GM23338 (cell line): ENCODE measurements around the gene FBF1. TPM values are rescaled to one million over a fixed set of nuclear protein-coding genes. Genes with fewer than 3 reads are reported as not detected.
A peak's percentile ranks its signal among the peaks of the same experiment; 100 is the strongest.
"Not testable (repeated sequence)": the region's sequence is repeated elsewhere in the genome, so short reads cannot be mapped to it uniquely, and the experiment has no call there.

Source experiments
- ATAC-seq: fragments of 200-7000 bp; cut with Tn5 transposase; 3 replicates; pipeline ENCODE4 v1.9.1; 2020
- DNase-seq: peaks from one replicate; pipeline ENCODE4 v3.0.0-alpha.2; 2015; ENCODE audit warnings: low spot score
- H2AFZ ChIP-seq: fragments of 200-600 bp; sonication (generic); 2 replicates; pipeline ENCODE4 v1.8.0; 2016; ENCODE audit warnings: antibody characterized with exemption, mild to moderate bottlenecking, moderate library complexity
- H3F3A ChIP-seq: fragments of 200-600 bp; sonication (generic); replicated peaks from 2 replicates; pipeline ENCODE4 v1.8.0; 2017; ENCODE audit warnings: antibody characterized with exemption, mixed run types, low read depth
- H3K27ac ChIP-seq: fragments of 200-600 bp; sonication (generic); 2 replicates; pipeline ENCODE4 v1.6.1; 2016; ENCODE audit warnings: low read depth
- H3K27me3 ChIP-seq: fragments of 200-600 bp; sonication (generic); 2 replicates; pipeline ENCODE4 v1.8.0; 2016; ENCODE audit warnings: mild to moderate bottlenecking, mixed run types, moderate library complexity; ENCODE audit not compliant: insufficient read depth
- H3K36me3 ChIP-seq: fragments of 200-600 bp; sonication (generic); 2 replicates; pipeline ENCODE4 v1.8.0; 2016; ENCODE audit warnings: mild to moderate bottlenecking; ENCODE audit not compliant: insufficient read depth
- H3K4me1 ChIP-seq: fragments of 200-600 bp; sonication (generic); 2 replicates; pipeline ENCODE4 v1.8.0; 2016; ENCODE audit warnings: mild to moderate bottlenecking, moderate library complexity; ENCODE audit not compliant: insufficient read depth
- H3K4me2 ChIP-seq: fragments of 200-600 bp; sonication (generic); 2 replicates; pipeline ENCODE4 v1.7.1; 2017; ENCODE audit warnings: mixed run types
- H3K4me3 ChIP-seq: fragments of 200-600 bp; sonication (generic); 2 replicates; pipeline ENCODE4 v1.6.1; 2016; ENCODE audit warnings: mixed run types
- H3K79me2 ChIP-seq: fragments of 200-600 bp; sonication (generic); replicated peaks from 2 replicates; pipeline ENCODE4 v1.8.0; 2017; ENCODE audit warnings: mild to moderate bottlenecking; ENCODE audit not compliant: insufficient read depth
- H3K9me2 ChIP-seq: fragments of 200-600 bp; sonication (generic); 2 replicates; pipeline ENCODE4 v1.8.0; 2017; ENCODE audit not compliant: insufficient read depth
- H4K20me1 ChIP-seq: fragments of 200-600 bp; sonication (generic); replicated peaks from 2 replicates; pipeline ENCODE4 v1.8.0; 2017; ENCODE audit warnings: mild to moderate bottlenecking; ENCODE audit not compliant: insufficient read depth
- H3K27ac Mint-ChIP-seq: 2 replicates; pipeline ENCODE4 v1.8.0; 2020; ENCODE audit warnings: inconsistent platforms, mild to moderate bottlenecking, moderate library complexity, mixed read lengths
- H3K27me3 Mint-ChIP-seq: 3 replicates; pipeline ENCODE4 v1.8.0; 2022; ENCODE audit warnings: low read depth, mild to moderate bottlenecking, moderate library complexity, mixed read lengths, inconsistent platforms; ENCODE audit not compliant: insufficient read depth, poor library complexity
- H3K36me3 Mint-ChIP-seq: 3 replicates; pipeline ENCODE4 v1.8.0; 2021; ENCODE audit warnings: low read depth, mild to moderate bottlenecking, inconsistent platforms, moderate library complexity, mixed read lengths
- H3K4me1 Mint-ChIP-seq: 3 replicates; pipeline ENCODE4 v1.8.0; 2020; ENCODE audit warnings: mild to moderate bottlenecking, inconsistent platforms, mixed read lengths
- H3K4me3 Mint-ChIP-seq: 3 replicates; pipeline ENCODE4 v1.8.0; 2021; ENCODE audit warnings: moderate library complexity, mild to moderate bottlenecking, inconsistent platforms, mixed read lengths
- H3K9me3 Mint-ChIP-seq: 3 replicates; pipeline ENCODE4 v1.8.0; 2020; ENCODE audit warnings: moderate library complexity, mild to moderate bottlenecking, inconsistent platforms, mixed read lengths
- EZH2 ChIP-seq: fragments of 200-600 bp; sonication (generic); IDR thresholded peaks from one replicate; pipeline ENCODE4 v1.8.0; 2017; ENCODE audit warnings: antibody characterized with exemption, mild to moderate bottlenecking, low read depth; ENCODE audit not compliant: unreplicated experiment
- EZH2phosphoT487 ChIP-seq: fragments of 200-600 bp; sonication (generic); IDR thresholded peaks from one replicate; pipeline ENCODE4 v1.8.1; 2018; ENCODE audit warnings: antibody characterized with exemption; ENCODE audit not compliant: unreplicated experiment
- NANOG ChIP-seq: IDR thresholded peaks from 2 replicates; pipeline ENCODE4 v1.6.1; 2016; ENCODE audit warnings: antibody characterized with exemption, borderline replicate concordance
- POLR2AphosphoS5 ChIP-seq: IDR thresholded peaks from 2 replicates; pipeline ENCODE4 v1.6.1; 2016; ENCODE audit warnings: antibody characterized with exemption, low read depth
- STAT1 ChIP-seq: IDR thresholded peaks from one replicate; pipeline ENCODE4 v1.6.1; 2016; ENCODE audit warnings: antibody characterized with exemption; ENCODE audit not compliant: unreplicated experiment
- ZNF331 ChIP-seq: fragments of 250-450 bp; sonication (Bioruptor Pico); IDR thresholded peaks from 2 replicates; pipeline ENCODE4 v1.5.0; 2020; ENCODE audit warnings: low read depth, mild to moderate bottlenecking, moderate library complexity
- polyA plus RNA-seq: library from polyadenylated mRNA; unstranded; fragments of >200 nt; fragmentation: Nextera tagmentation; extraction: Ambion mirVana; gene quantifications from 2 replicates; pipeline ENCODE4 v1.2.1, GENCODE V29; 2016
- total RNA-seq: library from RNA; depleted of rRNA; stranded (reverse); fragments of >200 nt; shearing (Covaris generic); gene quantifications from 2 replicates; pipeline ENCODE4 v1.2.3, GENCODE V29; 2014
- TF ChIP-seq, protein P1 (sequence below), 2 experiments: fragments of 200-600 bp in 1 of 2; sonication (generic) in 1 of 2; conservative IDR thresholded peaks; 2 replicates each; pipeline versions ENCODE4 v1.5.1 to v1.6.1; 2016 to 2017; ENCODE audit warnings: antibody characterized with exemption in 2 of 2, low read depth in 2 of 2, mild to moderate bottlenecking in 2 of 2, moderate library complexity in 1 of 2
- TF ChIP-seq, protein P2 (sequence below): IDR thresholded peaks from one replicate; pipeline ENCODE4 v1.6.1; 2018; ENCODE audit warnings: antibody characterized with exemption; ENCODE audit not compliant: unreplicated experiment

FBF1 gene
- total and polyA plus RNA-seq, 2 experiments from 2014 or later, result 8.8 to 11.8 TPM

DNA sequence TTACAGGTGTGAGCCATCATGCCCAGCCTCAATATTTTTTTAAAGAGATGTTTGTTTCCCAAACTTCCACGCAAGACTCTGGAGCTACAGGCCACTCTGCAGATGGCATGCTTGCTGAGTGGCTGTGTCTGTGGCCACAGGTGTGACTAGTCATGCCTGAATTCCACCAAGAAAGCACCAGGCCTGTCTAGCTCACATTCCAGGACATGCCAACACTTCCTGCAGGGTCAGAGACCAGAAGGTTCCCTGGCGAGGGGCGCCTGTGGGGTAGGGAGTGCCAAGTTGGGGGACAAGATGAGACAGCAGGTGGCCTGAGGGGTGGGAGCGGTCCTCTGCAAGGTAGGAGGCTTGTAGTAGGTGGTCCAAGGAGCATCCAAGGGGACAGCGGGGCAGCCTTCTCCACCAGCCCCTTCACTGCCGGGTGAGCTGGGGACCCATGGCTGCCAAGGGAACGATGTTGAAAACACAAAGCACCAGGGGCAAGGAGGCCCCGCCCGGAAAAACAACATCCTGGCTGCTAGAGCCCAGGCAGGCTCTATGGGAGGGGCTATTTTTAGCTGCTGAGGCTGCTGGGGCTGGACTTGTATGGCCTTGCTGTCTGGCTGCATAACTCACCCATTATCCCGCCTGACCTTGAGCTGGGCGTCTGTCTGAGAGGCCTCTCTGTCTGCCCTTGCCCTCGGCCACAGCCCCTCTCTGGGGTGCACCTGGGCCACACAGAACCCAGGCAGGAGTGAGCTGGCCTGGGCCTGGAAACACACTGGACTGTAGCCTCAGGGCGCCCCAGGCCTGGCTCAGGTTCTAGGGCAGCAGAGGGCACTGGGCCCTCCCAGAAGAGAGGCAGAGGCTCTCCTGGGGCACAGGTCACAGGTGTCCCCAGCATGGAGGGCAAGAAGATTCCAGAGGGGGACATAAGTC, 68.1 kb downstream of the FBF1 start:
- Histone ChIP-seq H3K9me2 (no peaks in the 10 kb centered on the region), H4K20me1 (no peaks in the 10 kb centered on the region), H3K4me2 (0 out of 2 replicates have a peak overlapping the region, but pooled peaks have one; percentile 26), H3K4me1 (peaks cover 16% of the 10 kb centered on the region; the same call in 1 of the 2 replicates), H2AFZ (peak overlapping the region; percentile 87), H3K4me3 (no peak overlapping the region), H3K79me2 (no peaks in the 10 kb centered on the region), H3F3A (peaks cover 16% of the 10 kb centered on the region), H3K27ac (peak overlapping the region; percentile 63), H3K27me3 (peaks cover 17% of the 10 kb centered on the region), H3K36me3 (no peaks in the 10 kb centered on the region)
- no peak for TF ChIP-seq NANOG
- TF ChIP-seq, protein P1, sequence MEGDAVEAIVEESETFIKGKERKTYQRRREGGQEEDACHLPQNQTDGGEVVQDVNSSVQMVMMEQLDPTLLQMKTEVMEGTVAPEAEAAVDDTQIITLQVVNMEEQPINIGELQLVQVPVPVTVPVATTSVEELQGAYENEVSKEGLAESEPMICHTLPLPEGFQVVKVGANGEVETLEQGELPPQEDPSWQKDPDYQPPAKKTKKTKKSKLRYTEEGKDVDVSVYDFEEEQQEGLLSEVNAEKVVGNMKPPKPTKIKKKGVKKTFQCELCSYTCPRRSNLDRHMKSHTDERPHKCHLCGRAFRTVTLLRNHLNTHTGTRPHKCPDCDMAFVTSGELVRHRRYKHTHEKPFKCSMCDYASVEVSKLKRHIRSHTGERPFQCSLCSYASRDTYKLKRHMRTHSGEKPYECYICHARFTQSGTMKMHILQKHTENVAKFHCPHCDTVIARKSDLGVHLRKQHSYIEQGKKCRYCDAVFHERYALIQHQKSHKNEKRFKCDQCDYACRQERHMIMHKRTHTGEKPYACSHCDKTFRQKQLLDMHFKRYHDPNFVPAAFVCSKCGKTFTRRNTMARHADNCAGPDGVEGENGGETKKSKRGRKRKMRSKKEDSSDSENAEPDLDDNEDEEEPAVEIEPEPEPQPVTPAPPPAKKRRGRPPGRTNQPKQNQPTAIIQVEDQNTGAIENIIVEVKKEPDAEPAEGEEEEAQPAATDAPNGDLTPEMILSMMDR (conservative IDR thresholded peaks at IDR 0.05; ENCODE audit: low read depth in 2 of 2), result no peak
- Mint-ChIP-seq H3K36me3 (no peaks in the 10 kb centered on the region), H3K4me1 (peaks cover 26% of the 10 kb centered on the region), H3K27me3 (peaks cover 28% of the 10 kb centered on the region), H3K9me3 (no peaks in the 10 kb centered on the region), H3K27ac (no peak overlapping the region), H3K4me3 (no peak overlapping the region)
- DNase-seq, result peak; percentile 68
- ATAC-seq, result no peak

DNA sequence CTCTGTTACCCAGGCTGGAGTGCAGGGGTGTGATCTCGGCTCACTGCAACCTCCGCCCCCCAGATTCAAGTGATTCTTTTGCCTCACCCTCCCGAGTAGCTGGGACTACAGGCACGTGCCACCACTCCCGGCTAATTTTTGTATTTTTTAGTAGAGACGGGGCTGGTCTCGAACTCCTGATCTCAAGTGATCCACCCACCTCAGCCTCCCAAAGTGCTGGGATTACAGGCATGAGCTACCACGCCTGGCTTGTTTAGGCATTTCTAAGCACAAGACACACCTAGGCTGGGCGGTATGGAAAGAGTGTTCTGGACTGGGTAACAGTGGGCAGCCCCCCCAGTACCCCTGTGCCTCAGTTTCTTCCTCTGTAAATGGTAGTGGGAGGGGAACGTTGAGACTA, 70.6 kb downstream of the FBF1 start:
- H3K36me3 ChIP-seq, H3K9me3 Mint-ChIP-seq, H3K27me3 ChIP-seq, DNase-seq, H3K4me3 Mint-ChIP-seq, H3K4me1 ChIP-seq, H3K4me2 ChIP-seq, H3K27ac ChIP-seq, H3F3A ChIP-seq, H4K20me1 ChIP-seq, ATAC-seq, H3K36me3 Mint-ChIP-seq, H3K9me2 ChIP-seq, H3K4me3 ChIP-seq, H2AFZ ChIP-seq, H3K79me2 ChIP-seq: not testable (repeated sequence)
- H3K4me1 Mint-ChIP-seq, result peaks cover 13% of the 10 kb centered on the region
- 0 out of 2 replicates have a peak overlapping the region, but pooled peaks have one; percentile 10 for H3K27ac Mint-ChIP-seq
- peaks cover 16% of the 10 kb centered on the region for H3K27me3 Mint-ChIP-seq

DNA sequence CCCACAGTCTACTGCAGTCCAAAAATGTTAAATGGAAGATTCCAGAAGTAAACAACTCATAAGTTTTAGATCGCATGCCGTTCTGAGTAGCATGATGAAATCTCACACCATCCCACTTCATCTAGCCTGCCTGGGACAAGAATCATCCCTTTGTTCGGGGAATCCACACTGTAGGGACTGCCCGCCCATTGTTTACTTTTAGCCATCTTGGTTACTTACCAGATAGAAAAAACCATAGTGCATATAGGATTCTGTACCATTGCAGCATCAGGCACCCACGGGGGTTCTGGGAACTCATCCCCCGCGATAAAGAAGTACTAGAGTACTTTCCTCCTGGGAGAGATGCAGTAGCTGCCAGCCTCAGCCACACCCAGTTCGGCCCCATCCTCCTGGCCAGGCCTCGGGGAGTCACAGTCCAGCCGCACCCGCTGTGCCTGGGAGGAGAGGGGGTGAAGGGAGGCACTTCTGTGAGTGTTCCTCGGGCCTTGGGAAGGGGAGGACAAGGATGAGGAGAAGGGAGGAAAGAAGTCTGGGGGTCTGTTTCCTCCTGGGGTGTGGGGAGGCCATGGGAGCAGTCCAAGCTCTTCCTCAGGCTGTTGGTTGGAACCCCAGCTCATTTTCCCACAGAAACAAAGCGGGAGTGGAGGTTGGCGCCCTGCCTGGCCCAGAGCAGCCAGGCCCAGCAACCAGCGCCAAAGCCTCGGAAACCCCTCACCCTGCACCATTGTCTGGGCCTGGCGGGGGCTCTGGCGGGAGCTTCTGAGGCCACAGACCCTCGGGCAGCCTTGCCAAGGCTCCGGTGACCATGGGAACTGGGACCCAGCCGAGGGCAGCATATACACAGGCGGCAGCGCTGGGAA, 71.3 kb downstream of the FBF1 start:
- no peak overlapping the region for H3K4me3 Mint-ChIP-seq
- no peaks in the 10 kb centered on the region for H3K79me2 ChIP-seq
- H3K27me3 Mint-ChIP-seq, result peaks cover 16% of the 10 kb centered on the region
- H3K27ac ChIP-seq, result no peak overlapping the region
- H3K4me3 ChIP-seq, result no peak overlapping the region
- DNase-seq, result peak; percentile 17
- no peaks in the 10 kb centered on the region for H3K36me3 Mint-ChIP-seq
- 0 out of 2 replicates have a peak overlapping the region, but pooled peaks have one; percentile 26 for H3K4me2 ChIP-seq
- no peaks in the 10 kb centered on the region for H3K27me3 ChIP-seq
- H3K9me3 Mint-ChIP-seq, result no peaks in the 10 kb centered on the region
- peaks cover 9% of the 10 kb centered on the region; the same call in 1 of the 2 replicates for H3K4me1 ChIP-seq
- no peaks in the 10 kb centered on the region for H4K20me1 ChIP-seq
- H3K9me2 ChIP-seq, result no peaks in the 10 kb centered on the region
- H3K4me1 Mint-ChIP-seq, result peaks cover 17% of the 10 kb centered on the region
- no peak; the same call in 1 of the 3 replicates for ATAC-seq
- peak overlapping the region; percentile 95 for H2AFZ ChIP-seq
- H3K36me3 ChIP-seq, result no peaks in the 10 kb centered on the region
- peak overlapping the region; percentile 69 for H3K27ac Mint-ChIP-seq
- 0 out of 2 replicates have a peak, but pooled peaks cover 4% of the 10 kb centered on the region for H3F3A ChIP-seq
- TF ChIP-seq NANOG, result no peak
- TF ChIP-seq STAT1, result no peak
- no peak for TF ChIP-seq ZNF331 (CRISPR knock-in tag)
- TF ChIP-seq, protein P2, sequence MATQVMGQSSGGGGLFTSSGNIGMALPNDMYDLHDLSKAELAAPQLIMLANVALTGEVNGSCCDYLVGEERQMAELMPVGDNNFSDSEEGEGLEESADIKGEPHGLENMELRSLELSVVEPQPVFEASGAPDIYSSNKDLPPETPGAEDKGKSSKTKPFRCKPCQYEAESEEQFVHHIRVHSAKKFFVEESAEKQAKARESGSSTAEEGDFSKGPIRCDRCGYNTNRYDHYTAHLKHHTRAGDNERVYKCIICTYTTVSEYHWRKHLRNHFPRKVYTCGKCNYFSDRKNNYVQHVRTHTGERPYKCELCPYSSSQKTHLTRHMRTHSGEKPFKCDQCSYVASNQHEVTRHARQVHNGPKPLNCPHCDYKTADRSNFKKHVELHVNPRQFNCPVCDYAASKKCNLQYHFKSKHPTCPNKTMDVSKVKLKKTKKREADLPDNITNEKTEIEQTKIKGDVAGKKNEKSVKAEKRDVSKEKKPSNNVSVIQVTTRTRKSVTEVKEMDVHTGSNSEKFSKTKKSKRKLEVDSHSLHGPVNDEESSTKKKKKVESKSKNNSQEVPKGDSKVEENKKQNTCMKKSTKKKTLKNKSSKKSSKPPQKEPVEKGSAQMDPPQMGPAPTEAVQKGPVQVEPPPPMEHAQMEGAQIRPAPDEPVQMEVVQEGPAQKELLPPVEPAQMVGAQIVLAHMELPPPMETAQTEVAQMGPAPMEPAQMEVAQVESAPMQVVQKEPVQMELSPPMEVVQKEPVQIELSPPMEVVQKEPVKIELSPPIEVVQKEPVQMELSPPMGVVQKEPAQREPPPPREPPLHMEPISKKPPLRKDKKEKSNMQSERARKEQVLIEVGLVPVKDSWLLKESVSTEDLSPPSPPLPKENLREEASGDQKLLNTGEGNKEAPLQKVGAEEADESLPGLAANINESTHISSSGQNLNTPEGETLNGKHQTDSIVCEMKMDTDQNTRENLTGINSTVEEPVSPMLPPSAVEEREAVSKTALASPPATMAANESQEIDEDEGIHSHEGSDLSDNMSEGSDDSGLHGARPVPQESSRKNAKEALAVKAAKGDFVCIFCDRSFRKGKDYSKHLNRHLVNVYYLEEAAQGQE, result no peak
- no peak for TF ChIP-seq EZH2phosphoT487
- TF ChIP-seq, protein P1 (conservative IDR thresholded peaks at IDR 0.05; ENCODE audit: low read depth in 2 of 2), result no peak
- TF ChIP-seq EZH2, result no peak
- TF ChIP-seq POLR2AphosphoS5, result no peak
